GM21360 (cell line): ENCODE data around the gene PIGC.

Source experiments
- ATAC-seq: cut with Tn5 transposase; IDR thresholded peaks from one replicate; pipeline ENCODE4 v1.9.1; 2021; ENCODE audit warnings: mild to moderate bottlenecking, moderate library complexity; ENCODE audit not compliant: unreplicated experiment

Gene PIGC

DNA sequence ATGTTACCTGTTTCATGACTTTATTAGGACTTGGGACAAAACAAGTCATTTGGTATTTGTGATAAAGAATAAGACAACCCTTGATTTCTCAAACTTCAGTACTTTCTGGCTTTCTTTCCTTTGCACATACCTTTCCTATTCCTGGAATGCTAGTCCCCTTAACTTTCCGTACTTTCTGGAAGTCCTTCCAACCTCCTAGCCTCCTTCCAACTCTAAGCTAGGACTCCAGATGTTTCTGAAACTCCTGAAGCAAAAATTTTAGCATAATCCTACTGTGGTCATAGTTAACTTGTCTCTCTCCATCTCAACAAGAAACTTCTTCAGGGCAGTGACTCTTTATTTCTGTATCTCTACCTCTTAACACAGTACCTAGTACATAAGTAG, 43.2 kb downstream of the PIGC start:
- ATAC-seq = no peak

DNA sequence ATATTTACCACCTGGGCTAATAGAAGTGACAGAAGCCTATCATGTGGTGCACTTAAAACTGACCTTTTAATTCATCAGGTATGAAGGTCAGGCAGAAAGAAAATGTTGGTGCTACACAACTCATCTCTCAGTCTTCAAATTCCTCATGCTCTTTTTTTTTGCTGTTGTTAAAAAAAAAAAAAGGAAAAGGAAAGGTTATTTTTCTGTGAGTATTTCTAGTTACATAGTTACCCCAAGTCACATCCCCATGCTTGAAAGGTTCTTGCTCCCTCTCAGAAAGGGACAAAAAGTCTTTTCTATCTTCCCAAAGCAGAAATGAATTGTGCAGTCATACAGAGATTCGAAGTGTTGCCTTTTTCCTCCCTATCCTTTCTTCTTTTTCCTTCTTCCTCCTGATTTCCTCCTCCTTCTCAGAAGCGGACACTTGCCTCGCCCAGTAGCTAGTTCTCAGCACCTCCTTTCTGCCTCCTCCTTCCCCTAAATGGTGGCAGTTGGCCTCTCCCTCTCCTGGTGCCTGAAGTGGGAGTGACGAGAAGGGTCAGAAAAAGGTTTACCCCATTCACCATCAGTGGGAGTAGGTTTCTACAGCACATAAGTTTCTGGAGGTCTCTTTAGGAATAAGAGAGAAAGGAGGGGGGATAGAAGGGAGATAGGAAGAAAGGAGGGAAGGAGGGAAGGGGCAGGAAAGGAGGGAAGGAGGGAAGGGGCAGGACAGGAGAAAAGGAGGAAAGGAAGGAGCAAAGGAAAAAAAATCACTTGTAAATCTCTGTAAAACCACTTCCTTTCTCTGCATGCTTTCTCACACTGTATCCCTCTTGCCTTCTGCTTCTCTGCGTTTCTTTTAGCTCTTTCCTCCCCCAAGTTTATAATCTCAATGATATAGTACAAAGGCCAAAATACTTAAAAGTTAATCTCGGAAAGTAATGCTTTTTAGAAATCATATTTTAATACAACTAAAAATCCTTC, 43.8 kb downstream of the PIGC start:
- no peak for ATAC-seq

DNA sequence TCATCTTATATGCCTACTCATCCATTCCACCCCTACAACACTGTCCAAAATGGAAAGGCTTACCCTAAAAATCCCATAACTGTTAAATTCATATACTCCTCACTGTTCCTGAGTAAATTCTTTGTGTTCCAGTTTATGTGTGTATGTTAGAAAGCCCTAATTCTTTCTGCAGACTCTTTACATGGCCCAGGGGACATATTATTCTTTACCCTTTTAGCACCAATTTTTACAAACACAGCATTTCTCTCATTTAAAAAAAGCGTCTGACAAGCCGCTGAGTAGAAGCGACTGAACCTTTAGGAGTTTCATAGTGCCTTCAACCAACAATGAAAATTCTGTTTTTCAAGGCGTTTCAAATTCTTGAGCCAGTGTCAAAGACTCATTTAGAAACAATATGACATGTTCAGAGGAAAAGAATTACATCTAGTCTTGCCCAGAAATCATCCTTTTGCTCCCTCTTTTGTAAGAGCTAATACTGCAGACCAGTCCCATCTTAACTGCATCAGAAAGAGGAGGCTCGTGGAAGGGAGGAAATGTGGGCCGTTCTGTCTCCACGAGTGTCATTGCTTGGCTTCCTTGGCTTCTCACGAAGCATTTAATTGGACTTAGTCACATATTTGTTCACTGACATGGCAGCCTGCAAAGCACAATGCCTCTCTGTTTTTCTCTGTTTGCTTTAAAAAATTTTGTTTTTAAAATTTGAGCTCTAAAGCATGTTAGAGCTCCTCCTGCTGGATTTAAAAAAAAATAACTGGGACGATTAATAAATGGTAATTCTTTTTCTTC, 44.7 kb downstream of the PIGC start:
- ATAC-seq = peak; percentile 36

DNA sequence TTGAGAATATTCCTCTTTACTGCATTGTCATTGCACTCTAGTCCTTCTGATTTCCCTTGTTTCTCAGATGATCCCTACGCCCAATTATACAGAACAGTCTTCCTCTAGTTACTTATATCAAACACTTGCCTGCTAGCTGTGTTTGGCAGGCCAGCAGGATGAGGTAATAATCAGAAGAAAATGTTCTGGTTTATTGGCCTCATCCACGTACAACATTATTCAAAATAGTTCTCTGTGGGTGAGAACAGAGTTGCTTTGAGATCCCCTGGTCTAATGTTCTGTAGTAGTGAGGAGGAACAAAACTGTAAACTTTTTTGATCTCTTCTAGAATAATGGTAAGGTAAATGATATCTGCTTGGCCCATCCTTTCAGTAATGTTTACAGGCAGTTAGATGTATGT, 45.7 kb downstream of the PIGC start:
- ATAC-seq = no peak

DNA sequence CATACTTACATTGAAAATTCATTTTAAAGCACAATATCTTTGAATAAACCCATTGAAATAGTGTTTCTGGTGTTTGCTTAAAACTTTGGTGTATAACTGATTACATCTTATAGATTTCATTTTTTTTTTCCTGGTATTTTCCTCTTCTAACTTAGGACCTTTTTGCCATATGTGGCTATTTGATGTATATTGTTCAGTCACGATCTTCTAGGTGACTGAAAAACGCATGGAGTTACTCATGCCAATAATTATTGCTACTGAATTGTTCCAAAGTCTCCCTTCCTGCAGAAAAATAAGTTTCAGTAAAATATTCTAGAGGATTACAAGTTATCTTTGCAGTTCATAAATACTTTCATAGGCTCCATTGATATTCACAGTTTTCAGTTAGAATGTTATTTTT, 46.2 kb downstream of the PIGC start:
- no peak for ATAC-seq

DNA sequence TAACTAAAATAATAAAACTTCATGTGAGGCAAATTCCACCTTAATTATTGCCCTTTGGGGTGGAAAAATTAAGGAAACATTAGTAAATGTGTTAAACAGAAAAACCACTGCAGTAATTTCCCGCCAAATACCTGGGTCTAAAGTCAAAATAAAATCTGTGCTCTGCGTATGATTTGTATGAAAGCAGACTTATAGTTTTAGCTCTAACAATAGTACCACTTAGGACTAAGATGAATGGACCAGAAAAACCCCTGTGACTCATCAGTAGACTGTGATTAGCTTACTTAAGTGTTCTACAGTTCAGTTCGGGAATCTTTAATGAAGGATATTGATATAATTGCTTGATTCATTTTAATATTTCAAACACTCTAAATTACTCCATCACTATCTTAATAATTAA, 46.6 kb downstream of the PIGC start:
- no peak for ATAC-seq

DNA sequence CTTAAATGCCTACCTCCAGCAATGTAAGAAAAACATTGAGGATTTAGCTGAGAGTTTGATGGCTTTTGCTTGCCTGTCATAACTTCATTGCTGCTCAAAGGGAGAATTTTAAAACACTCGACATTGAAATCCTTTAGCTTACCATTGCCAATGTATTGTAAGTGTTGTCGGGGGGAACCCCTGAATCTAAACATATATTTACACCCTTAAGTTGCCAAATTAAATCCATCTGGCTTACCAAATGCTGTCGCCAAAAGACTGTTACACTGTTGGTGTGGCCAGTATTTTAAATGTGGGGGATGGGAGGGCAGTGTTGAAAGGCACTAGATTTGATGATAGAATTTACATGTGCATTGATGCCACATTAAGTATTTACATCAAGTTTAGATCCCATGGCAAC, 48.3 kb downstream of the PIGC start:
- no peak for ATAC-seq

DNA sequence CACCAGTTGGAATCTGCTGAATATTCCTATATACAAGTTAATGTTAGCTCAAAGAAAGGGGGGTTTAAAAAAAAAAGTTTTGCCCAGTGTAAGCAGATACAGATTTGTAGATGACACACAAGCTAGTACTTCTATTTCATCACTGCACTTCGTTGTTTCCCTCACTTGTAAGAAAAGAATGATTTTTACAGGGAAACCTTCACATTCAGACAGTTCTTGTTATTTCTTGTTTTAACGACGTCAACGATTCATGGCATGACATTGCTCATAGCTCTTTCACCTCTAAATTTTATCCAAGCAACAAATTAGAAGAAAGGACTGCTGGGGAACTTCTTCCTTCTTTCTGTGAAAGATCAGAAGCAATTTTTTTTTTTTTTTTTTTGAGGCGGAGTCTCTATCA, 49.1 kb downstream of the PIGC start:
- ATAC-seq = no peak

DNA sequence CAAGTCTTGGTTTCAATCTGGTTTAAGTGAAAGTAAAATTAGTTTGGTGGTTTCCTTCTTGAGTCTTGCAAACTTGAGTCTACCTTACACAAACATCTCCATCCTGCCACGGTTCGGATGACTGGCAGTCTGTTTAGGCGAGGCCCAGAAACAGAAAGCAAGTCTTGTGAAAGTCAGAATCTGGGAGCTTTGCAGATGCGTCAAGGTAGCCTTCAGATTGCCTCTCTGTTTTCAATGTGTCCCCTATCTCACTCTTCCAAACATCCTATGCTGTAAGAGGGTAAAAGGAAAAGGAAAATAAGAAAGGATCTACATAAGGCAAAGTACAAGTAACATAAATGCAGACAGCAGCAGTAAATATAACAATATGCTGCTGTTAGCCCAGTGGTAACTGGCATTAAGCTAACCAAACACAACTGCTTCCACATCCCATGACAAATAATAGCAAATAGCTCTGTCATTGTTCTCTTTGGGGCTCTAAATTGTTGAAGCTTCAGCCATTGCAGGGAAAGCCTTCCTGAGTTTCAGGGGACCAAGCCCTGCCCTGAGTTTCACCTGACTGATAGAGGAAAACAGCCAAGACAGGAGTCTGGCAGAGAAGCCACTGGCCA, 49.6 kb downstream of the PIGC start:
- ATAC-seq = peak; percentile 50

DNA sequence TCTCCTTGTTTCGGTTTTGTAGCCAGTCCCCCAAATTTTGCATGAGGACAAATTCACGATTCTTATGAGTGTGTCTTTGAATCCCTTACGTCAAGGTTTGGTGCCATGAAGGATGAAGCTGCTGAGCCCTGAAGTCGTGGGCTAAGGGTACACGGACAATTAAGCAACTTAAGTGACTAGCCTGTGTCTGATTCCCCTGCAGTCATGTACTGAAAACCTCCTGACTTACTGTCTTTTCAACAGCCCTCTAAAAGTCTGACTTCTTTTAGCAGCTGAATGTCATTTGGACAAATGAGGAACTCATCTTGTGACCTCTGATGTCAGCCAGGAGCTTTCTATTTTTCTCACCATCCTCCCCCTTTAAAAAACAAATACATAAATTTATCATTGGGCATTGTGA, 50.5 kb downstream of the PIGC start:
- peak; percentile 23 for ATAC-seq

DNA sequence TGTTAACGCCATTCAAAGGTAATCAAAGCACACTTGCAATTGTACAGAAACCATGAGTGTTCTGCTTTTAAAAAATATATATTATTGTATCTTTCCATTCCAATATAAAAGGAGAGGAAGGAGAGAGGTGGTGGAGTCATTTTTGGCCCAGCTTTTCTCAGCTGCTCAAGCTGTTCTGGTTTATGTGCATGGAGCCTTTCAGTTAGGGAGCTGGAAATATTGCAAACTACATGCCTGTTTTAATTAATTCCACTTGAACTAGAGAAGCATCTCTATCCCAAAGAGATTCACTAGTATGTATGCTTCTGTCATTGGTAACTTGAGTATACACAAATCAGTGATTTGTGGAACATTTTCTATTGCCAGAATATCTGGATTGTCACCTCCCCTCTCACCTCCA, 51.9 kb downstream of the PIGC start:
- ATAC-seq = no peak
